Mucosa of rectum (tissue), 2 donors: ENCODE results near the gene JAKMIP1.

Experiments
- H3K27ac ChIP-seq, 2 donors: one replicate each; pipeline ENCODE4 v1.7.0; 2013; ENCODE audit warnings: inconsistent platforms in 2 of 2, low read depth in 2 of 2, low read length in 2 of 2
- H3K27me3 ChIP-seq, 2 donors: one replicate each; pipeline ENCODE4 v1.7.0; 2013; ENCODE audit warnings: low read length in 2 of 2; ENCODE audit not compliant: control insufficient read depth in 2 of 2, insufficient read depth in 2 of 2
- H3K36me3 ChIP-seq, 2 donors: one replicate each; pipeline ENCODE4 v1.7.0; 2013; ENCODE audit warnings: low read length in 2 of 2; ENCODE audit not compliant: control insufficient read depth in 2 of 2, insufficient read depth in 2 of 2
- H3K4me1 ChIP-seq, 2 donors: one replicate each; pipeline ENCODE4 v1.7.0; 2013; ENCODE audit warnings: low read length in 2 of 2, mild to moderate bottlenecking in 1 of 2; ENCODE audit not compliant: control insufficient read depth in 2 of 2, insufficient read depth in 2 of 2
- H3K4me3 ChIP-seq, 2 donors: one replicate each; pipeline ENCODE4 v1.7.0; 2013; ENCODE audit warnings: low read length in 2 of 2
- H3K9ac ChIP-seq, 2 donors: one replicate each; pipeline ENCODE4 v1.7.0; 2013; ENCODE audit warnings: low read length in 2 of 2, low read depth in 1 of 2, mild to moderate bottlenecking in 1 of 2
- H3K9me3 ChIP-seq, 2 donors: one replicate each; pipeline ENCODE4 v1.7.0; 2013; ENCODE audit warnings: low read length in 2 of 2; ENCODE audit not compliant: control insufficient read depth in 2 of 2
- donor health status: healthy.
- donor health status: Normal muscosa, but diverticular disease.

Gene JAKMIP1

DNA sequence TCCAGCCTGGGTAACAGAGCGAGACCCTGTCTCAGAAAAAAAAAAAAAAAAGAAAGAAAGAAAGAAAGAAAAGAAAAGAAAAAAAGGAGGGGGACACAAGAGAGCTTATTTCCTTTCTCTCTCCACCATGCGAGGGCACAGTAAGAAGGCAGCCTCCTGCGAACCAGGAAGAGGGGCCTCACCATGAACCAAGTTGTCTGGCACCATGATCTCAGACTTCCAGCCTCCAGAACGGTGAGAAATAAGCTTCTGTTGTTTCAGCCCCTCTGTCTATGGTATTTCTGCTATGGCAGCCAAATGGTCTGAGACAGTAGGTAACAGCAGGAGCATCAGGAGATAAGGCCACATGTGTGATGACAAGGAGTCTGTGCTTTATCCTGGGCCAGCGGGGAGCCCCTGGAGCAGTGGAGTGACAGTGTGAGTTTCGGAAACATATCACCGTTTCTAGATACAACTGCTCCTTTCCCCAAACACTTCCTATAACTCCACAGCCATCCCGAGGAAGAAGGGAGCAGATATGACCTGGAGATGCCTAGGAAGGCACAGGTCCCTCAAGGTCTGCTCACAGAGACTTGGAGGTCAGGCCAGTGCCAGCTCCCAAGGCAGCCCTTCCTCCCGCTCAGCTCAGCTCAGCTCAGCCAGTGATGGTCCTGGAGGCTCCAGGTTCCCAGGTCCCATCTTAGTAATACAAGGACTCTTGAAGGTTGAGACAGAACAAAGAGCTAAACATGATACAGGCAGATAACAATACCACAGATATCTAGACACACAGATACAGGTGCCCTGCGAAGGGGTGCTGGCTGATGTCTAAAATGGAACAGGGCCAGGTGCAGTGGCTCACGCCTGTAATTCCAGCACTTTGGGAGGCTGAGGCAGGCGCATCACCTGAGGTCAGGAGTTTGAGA, 17.7 kb downstream of the JAKMIP1 start:
- Histone ChIP-seq H3K27ac (no peak overlapping the region), H3K36me3 (no peaks in the 10 kb centered on the region), H3K9ac (no peak overlapping the region), H3K4me1 (no peaks in the 10 kb centered on the region), H3K4me3 (no peak overlapping the region), H3K27me3 (no peaks in the 10 kb centered on the region), H3K9me3 (no peaks in the 10 kb centered on the region)

DNA sequence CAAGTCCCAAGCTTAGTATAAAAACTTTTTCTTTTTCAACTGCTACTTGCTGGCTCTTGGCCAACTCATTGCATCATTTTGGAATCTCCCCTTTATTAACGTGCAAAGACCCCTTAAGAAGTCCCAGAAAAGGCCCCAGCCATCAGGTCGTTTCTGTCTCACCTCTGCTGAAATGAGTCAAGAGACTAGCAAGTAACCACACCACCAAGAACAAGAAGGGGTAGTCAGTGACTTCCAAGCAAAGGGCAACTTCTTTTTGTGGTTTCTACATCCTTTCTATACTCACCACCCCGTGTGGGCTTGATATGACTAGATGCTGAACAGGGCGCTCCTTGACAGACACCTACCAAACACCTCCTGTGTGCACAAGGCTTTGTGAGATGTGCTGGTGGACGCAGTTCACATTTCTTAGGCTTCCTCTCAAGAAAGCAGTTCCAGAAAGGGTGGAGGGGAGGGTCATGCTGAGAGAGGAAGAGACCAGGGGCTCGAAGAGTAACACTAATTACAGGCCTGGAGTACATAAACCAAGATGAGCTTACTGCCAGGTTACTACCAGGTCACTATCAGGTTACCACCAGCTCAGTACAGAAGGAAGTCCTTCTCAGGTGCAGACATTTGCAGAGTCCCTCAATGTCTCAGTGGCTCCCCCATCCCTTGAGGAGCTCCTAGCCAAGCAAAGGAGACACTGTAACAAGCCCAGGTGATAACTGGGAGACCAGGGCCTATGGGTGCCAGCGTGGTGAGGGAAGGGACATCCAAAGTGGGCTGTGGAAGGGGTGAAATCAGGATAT, 19.3 kb downstream of the JAKMIP1 start:
- Histone ChIP-seq H3K27me3 (no peaks in the 10 kb centered on the region), H3K9ac (no peak overlapping the region), H3K27ac (no peak overlapping the region), H3K36me3 (no peaks in the 10 kb centered on the region), H3K4me3 (no peak overlapping the region), H3K4me1 (no peaks in the 10 kb centered on the region), H3K9me3 (no peaks in the 10 kb centered on the region)

DNA sequence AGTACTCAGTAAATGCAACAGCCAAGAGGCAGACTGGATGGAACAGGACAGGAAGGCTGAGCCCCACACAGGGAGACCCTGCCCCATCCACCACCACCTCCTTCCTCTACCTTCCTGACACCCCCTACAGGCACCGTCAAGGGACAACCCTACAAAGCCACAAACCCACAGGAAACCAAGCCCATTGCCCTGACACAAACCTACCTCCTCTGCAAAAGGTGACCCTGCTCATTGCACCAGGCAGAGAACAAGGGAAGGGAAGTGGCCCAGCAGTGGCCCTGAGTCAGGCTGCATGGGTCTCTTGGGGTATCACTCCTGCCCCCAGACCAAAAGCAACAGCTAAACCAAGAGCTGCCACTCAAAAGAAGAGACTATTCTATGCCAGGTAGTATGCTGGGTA, 21.0 kb downstream of the JAKMIP1 start:
- no peak overlapping the region for H3K4me3 ChIP-seq

DNA sequence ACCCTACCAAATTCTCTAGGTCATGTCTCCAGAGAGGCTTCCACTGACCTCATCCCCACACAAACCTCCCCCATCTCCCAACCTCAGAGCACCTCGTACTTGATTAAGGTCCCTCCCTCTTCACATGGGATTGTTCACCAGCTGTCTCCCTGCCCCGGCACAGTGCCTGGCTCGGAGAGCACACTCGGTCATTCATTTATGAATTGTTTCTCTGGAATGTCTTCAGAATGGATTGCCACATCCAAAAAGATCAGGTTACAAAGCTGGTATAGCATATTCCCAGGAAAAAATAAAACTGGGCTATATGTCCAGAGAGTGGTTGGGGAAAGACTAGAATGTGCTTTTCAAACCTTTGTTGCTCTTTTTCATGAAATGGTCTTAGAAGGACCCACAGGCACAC, 21.6 kb downstream of the JAKMIP1 start:
- Histone ChIP-seq H3K27ac (no peak overlapping the region), H3K4me3 (no peak overlapping the region), H3K9me3 (no peaks in the 10 kb centered on the region), H3K4me1 (no peaks in the 10 kb centered on the region), H3K36me3 (no peaks in the 10 kb centered on the region), H3K9ac (no peak overlapping the region), H3K27me3 (no peaks in the 10 kb centered on the region)

More for the DNA sequence above, 21.0 kb downstream of the JAKMIP1 start:
- Histone ChIP-seq H3K9ac (no peak overlapping the region), H3K27ac (no peak overlapping the region), H3K36me3 (no peaks in the 10 kb centered on the region), H3K4me1 (no peaks in the 10 kb centered on the region), H3K27me3 (no peaks in the 10 kb centered on the region), H3K9me3 (no peaks in the 10 kb centered on the region)

DNA sequence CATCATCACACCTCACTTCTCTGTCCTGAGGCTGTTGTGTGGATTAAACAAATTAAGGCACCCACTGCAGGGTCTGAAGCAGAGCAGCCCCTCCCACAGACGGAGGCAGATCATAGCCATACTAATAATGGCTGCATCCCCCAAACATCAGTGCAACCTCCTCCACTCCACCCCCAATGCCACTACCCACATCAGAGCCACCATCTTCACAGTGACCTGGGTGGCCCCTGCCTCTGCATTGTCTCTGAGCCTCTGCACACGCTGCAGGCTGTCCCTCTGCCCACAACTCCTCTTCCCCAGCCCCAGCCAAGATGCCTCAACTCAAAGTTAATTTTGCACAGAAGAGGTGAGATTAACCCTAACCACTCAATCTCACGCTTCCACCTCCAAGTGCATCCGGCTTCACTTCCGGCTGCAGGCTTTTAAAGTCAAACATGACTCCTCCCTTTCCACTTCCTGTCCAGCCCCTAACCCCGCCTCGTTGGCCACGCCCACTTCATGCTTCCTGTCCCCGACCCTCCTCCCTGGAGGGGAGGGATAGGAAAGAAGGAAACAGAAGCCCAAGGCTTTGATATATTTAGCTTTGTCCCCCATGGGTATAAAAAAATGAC, 22.7 kb downstream of the JAKMIP1 start:
- no peaks in the 10 kb centered on the region for H3K9me3 ChIP-seq
- no peak overlapping the region for H3K27ac ChIP-seq
- no peak overlapping the region for H3K4me3 ChIP-seq
- H3K36me3 ChIP-seq, result no peaks in the 10 kb centered on the region
- no peaks in the 10 kb centered on the region for H3K27me3 ChIP-seq
- H3K9ac ChIP-seq, result no peak overlapping the region
- H3K4me1 ChIP-seq, result no peaks in the 10 kb centered on the region

DNA sequence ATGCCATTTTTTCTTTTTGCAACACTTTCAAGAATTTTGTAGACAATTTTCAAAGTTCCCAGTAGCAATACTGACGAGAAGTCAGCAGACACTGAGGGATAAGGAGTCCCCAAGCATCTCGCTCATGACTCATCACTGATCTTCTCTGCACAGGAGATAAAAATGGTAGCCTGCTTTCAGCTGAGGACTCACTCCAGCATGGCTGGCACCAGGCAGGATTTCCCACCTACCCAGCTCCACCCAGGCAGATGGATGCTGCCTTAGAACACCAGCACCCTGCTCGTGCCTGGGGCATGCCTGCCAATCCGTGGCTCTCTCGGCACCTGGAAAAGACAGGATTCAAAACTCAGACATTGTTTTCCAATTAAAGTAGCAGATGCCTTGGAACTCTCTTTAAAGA, 24.9 kb downstream of the JAKMIP1 start:
- H3K9me3 ChIP-seq, result no peaks in the 10 kb centered on the region
- no peaks in the 10 kb centered on the region for H3K4me1 ChIP-seq
- H3K4me3 ChIP-seq, result no peak overlapping the region
- no peaks in the 10 kb centered on the region for H3K36me3 ChIP-seq
- no peaks in the 10 kb centered on the region for H3K27me3 ChIP-seq
- H3K9ac ChIP-seq, result no peak overlapping the region
- no peak overlapping the region for H3K27ac ChIP-seq

DNA sequence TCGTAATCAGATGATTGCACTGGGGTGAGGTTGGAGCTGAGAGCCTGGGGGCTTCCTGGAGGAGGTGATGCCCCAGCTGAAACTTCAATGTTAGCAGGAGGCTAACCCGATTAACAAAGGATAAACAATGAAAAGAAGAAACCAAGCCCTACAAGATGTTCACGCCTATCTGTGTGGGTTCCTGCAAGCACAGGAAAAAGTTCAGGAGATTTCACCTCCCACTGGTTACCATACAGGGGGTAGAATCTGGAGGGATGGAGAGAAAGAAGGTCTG, 27.5 kb downstream of the JAKMIP1 start:
- no peak overlapping the region for H3K4me3 ChIP-seq
- H3K4me1 ChIP-seq, result no peaks in the 10 kb centered on the region
- H3K27ac ChIP-seq, result no peak overlapping the region
- H3K27me3 ChIP-seq, result no peaks in the 10 kb centered on the region
- no peak overlapping the region for H3K9ac ChIP-seq
- no peaks in the 10 kb centered on the region for H3K9me3 ChIP-seq
- H3K36me3 ChIP-seq, result no peaks in the 10 kb centered on the region

DNA sequence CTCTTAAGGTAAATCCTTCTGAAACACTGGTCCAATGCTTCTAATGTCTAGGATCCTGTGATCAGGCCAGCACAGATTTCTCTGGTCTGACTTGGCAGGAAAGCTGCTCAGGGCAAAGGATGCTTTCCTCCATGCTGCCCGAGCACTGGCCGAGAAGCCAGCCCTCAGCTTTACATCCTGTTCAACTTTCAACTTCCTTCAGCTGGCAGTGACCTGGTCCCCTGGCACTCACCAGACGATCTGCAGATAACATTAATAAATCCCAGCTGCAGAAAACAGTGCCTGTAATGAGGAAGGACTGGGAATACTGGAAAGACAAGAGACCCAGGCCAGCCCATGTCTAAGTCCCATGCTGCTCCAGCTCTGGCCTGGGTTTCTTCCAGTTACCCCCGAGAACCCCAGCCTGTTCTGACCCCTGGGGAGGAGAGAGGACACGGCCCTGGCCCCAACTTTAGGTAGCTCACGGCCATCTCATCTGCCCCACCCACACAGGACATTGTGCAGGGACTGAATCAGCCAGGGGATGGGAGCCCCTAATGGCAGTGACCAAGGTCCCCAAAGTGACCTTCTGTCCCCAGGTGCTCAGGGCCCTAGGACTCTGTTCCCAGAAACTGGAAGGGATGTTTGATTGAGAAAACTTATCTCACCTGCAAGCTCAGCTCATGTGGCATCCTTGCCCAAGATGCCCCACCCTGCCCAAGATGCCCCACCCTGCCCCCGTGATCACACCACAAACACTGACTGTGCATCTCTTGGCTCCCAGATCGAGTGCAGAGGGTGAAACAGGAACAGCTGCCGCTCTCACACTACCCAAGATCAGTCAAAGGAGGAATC, 28.0 kb downstream of the JAKMIP1 start:
- no peak overlapping the region for H3K4me3 ChIP-seq

DNA sequence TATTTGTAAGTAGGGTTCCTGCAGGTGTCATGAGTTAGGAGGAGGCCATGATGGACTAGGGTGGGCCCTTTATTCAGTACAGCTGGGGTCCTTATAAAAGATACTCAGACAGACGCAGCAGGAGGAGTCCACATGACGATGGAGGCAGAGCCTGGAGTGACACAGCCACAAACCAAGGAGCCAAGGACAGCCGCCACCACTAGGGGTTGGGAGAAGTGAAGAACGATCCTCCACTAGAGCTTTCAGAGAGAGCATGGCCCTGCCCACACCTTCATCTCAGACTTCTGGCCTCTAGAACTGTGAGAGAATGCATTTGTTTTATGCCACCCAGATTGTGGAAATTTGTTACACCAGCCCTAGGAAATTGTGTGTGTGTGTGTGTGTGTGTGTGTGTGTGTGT, 31.1 kb downstream of the JAKMIP1 start:
- no peaks in the 10 kb centered on the region for H3K4me1 ChIP-seq

More for the DNA sequence above, 28.0 kb downstream of the JAKMIP1 start:
- Histone ChIP-seq H3K27me3 (no peaks in the 10 kb centered on the region), H3K4me1 (no peaks in the 10 kb centered on the region), H3K9ac (no peak overlapping the region), H3K9me3 (no peaks in the 10 kb centered on the region), H3K36me3 (no peaks in the 10 kb centered on the region), H3K27ac (no peak overlapping the region)

More for the DNA sequence above, 31.1 kb downstream of the JAKMIP1 start:
- Histone ChIP-seq H3K9ac (no peak overlapping the region), H3K27ac (no peak overlapping the region), H3K9me3 (no peaks in the 10 kb centered on the region), H3K4me3 (no peak overlapping the region), H3K27me3 (no peaks in the 10 kb centered on the region), H3K36me3 (no peaks in the 10 kb centered on the region)
